H9 (cell line): Measurements from ENCODE around the gene GXYLT1. TPM values are rescaled to one million over a fixed set of nuclear protein-coding genes. Genes with fewer than 3 reads are reported as not detected.

Experiments
- DNase-seq: peaks from one replicate; pipeline ENCODE4 v3.0.0-alpha.2; 2017
- H2AFZ ChIP-seq: one replicate; pipeline ENCODE4 v1.6.1; 2013; ENCODE audit warnings: mild to moderate bottlenecking, low read length, control low read depth, moderate library complexity
- H2AK5ac ChIP-seq: 2 replicates; pipeline ENCODE4 v1.6.1; 2013; ENCODE audit warnings: low read length, control low read depth, mixed read lengths; ENCODE audit not compliant: insufficient read length
- H2BK120ac ChIP-seq: one replicate; pipeline ENCODE4 v1.6.1; 2013; ENCODE audit warnings: low read depth, mild to moderate bottlenecking, low read length, control low read depth, inconsistent platforms; ENCODE audit not compliant: poor library complexity, severe bottlenecking
- H2BK12ac ChIP-seq: 2 replicates; pipeline ENCODE4 v1.6.1; 2013; ENCODE audit warnings: low read length, control low read depth, mixed read lengths, low read depth; ENCODE audit not compliant: insufficient read length
- H2BK15ac ChIP-seq: 2 replicates; pipeline ENCODE4 v1.6.1; 2013; ENCODE audit warnings: low read depth, low read length, control low read depth
- H2BK20ac ChIP-seq: one replicate; pipeline ENCODE4 v1.6.1; 2013; ENCODE audit warnings: low read depth, mild to moderate bottlenecking, low read length, control low read depth, inconsistent platforms; ENCODE audit not compliant: poor library complexity, severe bottlenecking
- H2BK5ac ChIP-seq: 2 replicates; pipeline ENCODE4 v1.6.1; 2013; ENCODE audit warnings: low read length, control low read depth, mixed read lengths; ENCODE audit not compliant: insufficient read length
- H3K14ac ChIP-seq: 2 replicates; pipeline ENCODE4 v1.6.1; 2013; ENCODE audit warnings: low read length, control low read depth; ENCODE audit not compliant: insufficient read depth
- H3K18ac ChIP-seq: 2 replicates; pipeline ENCODE4 v1.6.1; 2013; ENCODE audit warnings: low read depth, mild to moderate bottlenecking, mixed read lengths, low read length, control low read depth; ENCODE audit not compliant: insufficient read length
- H3K23ac ChIP-seq: 2 replicates; pipeline ENCODE4 v1.6.1; 2013; ENCODE audit warnings: low read length, control low read depth, mixed read lengths, low read depth; ENCODE audit not compliant: insufficient read length
- H3K23me2 ChIP-seq: 2 replicates; pipeline ENCODE4 v1.6.1; 2013; ENCODE audit warnings: low read depth, mild to moderate bottlenecking, mixed read lengths, low read length, control low read depth; ENCODE audit not compliant: insufficient read length, poor library complexity, severe bottlenecking
- H3K27ac ChIP-seq: 2 replicates; pipeline ENCODE4 v1.5.1; 2013; ENCODE audit warnings: low read length, control low read depth, mixed read lengths, low read depth; ENCODE audit not compliant: insufficient read length
- H3K27me3 ChIP-seq: 2 replicates; pipeline ENCODE4 v1.6.1; 2013; ENCODE audit warnings: low read length, control low read depth, inconsistent platforms; ENCODE audit not compliant: insufficient read depth
- H3K4ac ChIP-seq: 2 replicates; pipeline ENCODE4 v1.6.1; 2013; ENCODE audit warnings: low read depth, mild to moderate bottlenecking, control low read depth, inconsistent platforms, low read length, moderate library complexity
- H3K4me1 ChIP-seq: 2 replicates; pipeline ENCODE4 v1.6.1; 2013; ENCODE audit warnings: low read length, control low read depth, inconsistent platforms; ENCODE audit not compliant: insufficient read depth
- H3K4me2 ChIP-seq: 2 replicates; pipeline ENCODE4 v1.6.1; 2013; ENCODE audit warnings: low read length, control low read depth, mixed read lengths; ENCODE audit not compliant: insufficient read length, insufficient read depth
- H3K56ac ChIP-seq: 2 replicates; pipeline ENCODE4 v1.6.1; 2013; ENCODE audit warnings: low read depth, mild to moderate bottlenecking, mixed read lengths, low read length, control low read depth; ENCODE audit not compliant: insufficient read length
- H3K79me1 ChIP-seq: 2 replicates; pipeline ENCODE4 v1.6.1; 2013; ENCODE audit warnings: low read depth, mild to moderate bottlenecking, moderate library complexity, low read length, control low read depth, inconsistent platforms; ENCODE audit not compliant: insufficient read depth, poor library complexity, severe bottlenecking
- H3K79me2 ChIP-seq: 2 replicates; pipeline ENCODE4 v1.6.1; 2013; ENCODE audit warnings: low read length, control low read depth, inconsistent platforms; ENCODE audit not compliant: insufficient read depth
- H3K9ac ChIP-seq: 2 replicates; pipeline ENCODE4 v1.6.1; 2013; ENCODE audit warnings: low read length, control low read depth, mixed read lengths; ENCODE audit not compliant: insufficient read length; ENCODE audit errors: extremely low read depth
- H3K9me3 ChIP-seq: one replicate; pipeline ENCODE4 v1.6.1; 2013; ENCODE audit warnings: low read depth, low read length, inconsistent platforms; ENCODE audit not compliant: control insufficient read depth
- H3T11ph ChIP-seq: one replicate; pipeline ENCODE4 v1.6.1; 2013; ENCODE audit warnings: mild to moderate bottlenecking, low read length, control low read depth, inconsistent platforms
- H4K20me1 ChIP-seq: one replicate; pipeline ENCODE4 v1.6.1; 2013; ENCODE audit not compliant: control insufficient read depth, insufficient read length, insufficient read depth
- H4K5ac ChIP-seq: 2 replicates; pipeline ENCODE4 v1.6.1; 2013; ENCODE audit warnings: low read depth, mild to moderate bottlenecking, mixed read lengths, low read length, control low read depth; ENCODE audit not compliant: insufficient read length
- H4K8ac ChIP-seq: replicated peaks from 2 replicates; pipeline ENCODE4 v1.6.1; 2013; ENCODE audit warnings: low read length, control low read depth, mixed read lengths, low read depth; ENCODE audit not compliant: insufficient read length
- H4K91ac ChIP-seq: 2 replicates; pipeline ENCODE4 v1.6.1; 2013; ENCODE audit warnings: low read depth, mild to moderate bottlenecking, moderate library complexity, mixed read lengths, low read length, control low read depth; ENCODE audit not compliant: insufficient read length
- H3K27ac Mint-ChIP-seq, 3 experiments: 2 replicates in 2 of 3; 3 replicates in 1 of 3; pipeline ENCODE4 v1.8.0; 2020 to 2021; ENCODE audit warnings: mixed read lengths in 3 of 3, mild to moderate bottlenecking in 1 of 3, moderate library complexity in 1 of 3
- H3K27me3 Mint-ChIP-seq: 2 replicates; pipeline ENCODE4 v1.8.0; 2021; ENCODE audit warnings: low read depth, mild to moderate bottlenecking, moderate library complexity, mixed read lengths
- H3K36me3 Mint-ChIP-seq, 3 experiments: 2 replicates in 2 of 3; 3 replicates in 1 of 3; pipeline ENCODE4 v1.8.0; 2020 to 2021; ENCODE audit warnings: low read depth in 3 of 3, mixed read lengths in 3 of 3; ENCODE audit not compliant: insufficient read depth in 1 of 3
- H3K4me1 Mint-ChIP-seq, 2 experiments: 2 replicates each; pipeline ENCODE4 v1.8.0; 2020; ENCODE audit warnings: mixed read lengths in 2 of 2
- H3K4me3 Mint-ChIP-seq, 2 experiments: 2 replicates in 1 of 2; 3 replicates in 1 of 2; pipeline ENCODE4 v1.8.0; 2020 to 2021; ENCODE audit warnings: mild to moderate bottlenecking in 2 of 2, mixed read lengths in 2 of 2, moderate library complexity in 1 of 2
- H3K9me3 Mint-ChIP-seq, 2 experiments: 2 replicates in 1 of 2; 3 replicates in 1 of 2; pipeline ENCODE4 v1.8.0; 2020; ENCODE audit warnings: mild to moderate bottlenecking in 2 of 2, mixed read lengths in 2 of 2, moderate library complexity in 1 of 2
- CTCF ChIP-seq: fragments of 200-600 bp; sonication (generic); conservative IDR thresholded peaks from 3 replicates; pipeline ENCODE4 v1.8.0; 2021; ENCODE audit warnings: antibody characterized with exemption, mild to moderate bottlenecking
- WGBS: extraction: QIAGEN DNeasy Blood & Tissue Kit; methylation state at CpG from one replicate; pipeline ENCODE4 v1.1.7; 2013; ENCODE audit warnings: missing lambda C conversion rate, low lambda C conversion rate, mixed read lengths; ENCODE audit not compliant: insufficient read length; ENCODE audit errors: extremely low coverage; 5-methylcytosine and 5-hydroxymethylcytosine counted together
- total RNA-seq: library from RNA; stranded (reverse); gene quantifications from 2 replicates; pipeline ENCODE4 v1.2.1, GENCODE V29; 2021

The GXYLT1 gene
- total RNA-seq, 1 experiment from 2014 or later = 14.5 TPM

GRCh38 chr12:42172441-42173210, 28.0 kb upstream of the GXYLT1 start:
- Histone ChIP-seq H4K20me1 (no peaks in the 10 kb centered on the region), H4K8ac (no peak overlapping the region), H3K27ac (no peak overlapping the region), H3K18ac (no peak overlapping the region), H3K14ac (no peak overlapping the region), H2BK20ac (no peak overlapping the region), H3K23me2 (no peaks in the 10 kb centered on the region), H2BK120ac (no peak overlapping the region), H3T11ph (no peak overlapping the region), H3K79me2 (no peaks in the 10 kb centered on the region), H3K9me3 (no peaks in the 10 kb centered on the region), H3K27me3 (no peaks in the 10 kb centered on the region), H3K23ac (no peak overlapping the region), H3K9ac (no peak overlapping the region), H2AFZ (no peak overlapping the region), H3K79me1 (no peaks in the 10 kb centered on the region), H2AK5ac (no peak overlapping the region), H4K5ac (no peak overlapping the region), H3K4ac (no peak overlapping the region), H4K91ac (no peak overlapping the region), H2BK5ac (no peak overlapping the region), H2BK12ac (no peak overlapping the region), H3K4me2 (no peak overlapping the region), H3K4me1 (no peaks in the 10 kb centered on the region), H3K56ac (no peak overlapping the region), H2BK15ac (no peak overlapping the region)
- H3K27ac Mint-ChIP-seq = no peak overlapping the region
- H3K9me3 Mint-ChIP-seq = peaks cover 14 to 15% of the 10 kb centered on the region in 2 experiments
- no CpG with 5 or more reads among the region's 4 CpGs for WGBS
- TF ChIP-seq CTCF = no peak
- no peaks in the 10 kb centered on the region; the same call in 1 of the 2 replicates for H3K27me3 Mint-ChIP-seq
- H3K4me3 Mint-ChIP-seq = no peak overlapping the region
- H3K4me1 Mint-ChIP-seq = peaks cover 3 to 4% of the 10 kb centered on the region in 2 experiments
- DNase-seq = no peak
- H3K36me3 Mint-ChIP-seq = peaks cover 9 to 23% (median 12%) of the 10 kb centered on the region in 3 experiments
